Measurements from ENCODE around the gene AP1M2. TPM values are rescaled to one million over a fixed set of nuclear protein-coding genes. Genes with fewer than 3 reads are reported as not detected.
"Not testable (repeated sequence)": the region's sequence is repeated elsewhere in the genome, so short reads cannot be mapped to it uniquely, and the experiment has no call there.

AP1M2 gene
- polyA plus RNA-seq, 2 donors: 54.2 to 55.4 TPM

GRCh38 chr19:10546817-10547216 is 40.3 kb downstream of the AP1M2 start:
- no peak overlapping the region for H3K27ac ChIP-seq (ENCODE audit: low read depth in 2 of 2, low read length in 1 of 2)
- no peaks in the 10 kb centered on the region for H3K27me3 ChIP-seq (ENCODE audit: control insufficient read depth in 1 of 2, insufficient read depth in 2 of 2, low read length in 2 of 2)
- H3K36me3 ChIP-seq (ENCODE audit: control insufficient read depth in 2 of 2, insufficient read depth in 2 of 2, low read length in 1 of 2): peaks cover 5 to 28% of the 10 kb centered on the region in 2 donors
- no peak overlapping the region for H3K4me3 ChIP-seq (ENCODE audit: low read depth in 1 of 2, low read length in 2 of 2)
- WGBS, 2 donors: 80 to 90% methylated on average over 17 of the region's 17 CpGs
- H3K4me1 ChIP-seq (ENCODE audit: control insufficient read depth in 2 of 2, insufficient read depth in 2 of 2, low read length in 1 of 2): peaks cover 0 to 5% of the 10 kb centered on the region in 2 donors
- H3K9me3 ChIP-seq (ENCODE audit: control insufficient read depth in 2 of 2, insufficient read depth in 1 of 2, low read depth in 1 of 2, low read length in 1 of 2): peaks cover 0 to 2% of the 10 kb centered on the region in 2 donors

GRCh38 chr19:10544753-10545251 is 42.3 kb downstream of the AP1M2 start:
- no peaks in the 10 kb centered on the region for H3K27me3 ChIP-seq (ENCODE audit: control insufficient read depth in 1 of 2, insufficient read depth in 2 of 2, low read length in 2 of 2)
- H3K4me3 ChIP-seq (ENCODE audit: low read depth in 1 of 2, low read length in 2 of 2): peak overlapping the region; percentile 86 to 89
- 26 to 27% methylated on average over 23 of the region's 23 CpGs for WGBS, 2 donors
- peaks cover 5 to 21% of the 10 kb centered on the region in 2 donors for H3K36me3 ChIP-seq (ENCODE audit: control insufficient read depth in 2 of 2, insufficient read depth in 2 of 2, low read length in 1 of 2)
- peak overlapping the region; percentile 76 to 86 for H3K27ac ChIP-seq (ENCODE audit: low read depth in 2 of 2, low read length in 1 of 2)
- H3K9me3 ChIP-seq (ENCODE audit: control insufficient read depth in 2 of 2, insufficient read depth in 1 of 2, low read depth in 1 of 2, low read length in 1 of 2): peaks cover 0 to 2% of the 10 kb centered on the region in 2 donors
- peaks cover 0 to 5% of the 10 kb centered on the region in 2 donors for H3K4me1 ChIP-seq (ENCODE audit: control insufficient read depth in 2 of 2, insufficient read depth in 2 of 2, low read length in 1 of 2)

GRCh38 chr19:10544242-10544752 is 42.8 kb downstream of the AP1M2 start:
- Histone ChIP-seq H3K9me3 (ENCODE audit: control insufficient read depth in 2 of 2, insufficient read depth in 1 of 2, low read depth in 1 of 2, low read length in 1 of 2) (peaks cover 0 to 2% of the 10 kb centered on the region in 2 donors), H3K4me1 (ENCODE audit: control insufficient read depth in 2 of 2, insufficient read depth in 2 of 2, low read length in 1 of 2) (peaks cover 0 to 5% of the 10 kb centered on the region in 2 donors), H3K36me3 (ENCODE audit: control insufficient read depth in 2 of 2, insufficient read depth in 2 of 2, low read length in 1 of 2) (peaks cover 5 to 21% of the 10 kb centered on the region in 2 donors), H3K4me3 (ENCODE audit: low read depth in 1 of 2, low read length in 2 of 2) (peak overlapping the region; percentile 86 to 89), H3K27me3 (ENCODE audit: control insufficient read depth in 1 of 2, insufficient read depth in 2 of 2, low read length in 2 of 2) (no peaks in the 10 kb centered on the region), H3K27ac (ENCODE audit: low read depth in 2 of 2, low read length in 1 of 2) (peak overlapping the region; percentile 76 to 86)
- 15% methylated on average over 22 of the region's 22 CpGs for WGBS, 2 donors

- H3K27me3 ChIP-seq (ENCODE audit: control insufficient read depth in 1 of 2, insufficient read depth in 2 of 2, low read length in 2 of 2): no peaks in the 10 kb centered on the region
- H3K36me3 ChIP-seq (ENCODE audit: control insufficient read depth in 2 of 2, insufficient read depth in 2 of 2, low read length in 1 of 2): peaks cover 4 to 15% of the 10 kb centered on the region in 2 donors
- peaks cover 0 to under 1% of the 10 kb centered on the region in 2 donors for H3K9me3 ChIP-seq (ENCODE audit: control insufficient read depth in 2 of 2, insufficient read depth in 1 of 2, low read depth in 1 of 2, low read length in 1 of 2)
- peak within 1 kb of the TSS; percentile 86 to 89 for H3K4me3 ChIP-seq (ENCODE audit: low read depth in 1 of 2, low read length in 2 of 2)
- peak within 1 kb of the TSS; percentile 76 to 86 for H3K27ac ChIP-seq (ENCODE audit: low read depth in 2 of 2, low read length in 1 of 2)
- whole genome bisulfite sequencing, 2 donors: 1% methylated on average over 72 to 79 of the region's 79 CpGs
- peaks cover 0 to 5% of the 10 kb centered on the region in 2 donors for H3K4me1 ChIP-seq (ENCODE audit: control insufficient read depth in 2 of 2, insufficient read depth in 2 of 2, low read length in 1 of 2)
Measured at GRCh38 chr19:10543420-10544241, 43.5 kb downstream of the AP1M2 start, which contains the start of gene ATG4D. Gene ATG4D, plus strand, starts transcription at chr19:10543904. Its CDS starts 187 bp downstream, at chr19:10544091.

- Histone ChIP-seq H3K36me3 (ENCODE audit: control insufficient read depth in 2 of 2, insufficient read depth in 2 of 2, low read length in 1 of 2) (peaks cover 0 to 11% of the 10 kb centered on the region in 2 donors), H3K4me1 (ENCODE audit: control insufficient read depth in 2 of 2, insufficient read depth in 2 of 2, low read length in 1 of 2) (peaks cover 0 to 5% of the 10 kb centered on the region in 2 donors), H3K9me3 (ENCODE audit: control insufficient read depth in 2 of 2, insufficient read depth in 1 of 2, low read depth in 1 of 2, low read length in 1 of 2) (no peaks in the 10 kb centered on the region), H3K4me3 (ENCODE audit: low read depth in 1 of 2, low read length in 2 of 2) (peak overlapping the region; percentile 86 to 89), H3K27ac (ENCODE audit: low read depth in 2 of 2, low read length in 1 of 2) (peak overlapping the region in 1 of 2 donors; percentile 76), H3K27me3 (ENCODE audit: control insufficient read depth in 1 of 2, insufficient read depth in 2 of 2, low read length in 2 of 2) (no peaks in the 10 kb centered on the region)
- WGBS, 2 donors: 50 to 52% methylated on average over 8 of the region's 8 CpGs
Measured at GRCh38 chr19:10543059-10543419, 44.1 kb downstream of the AP1M2 start.

- not testable (repeated sequence) for H3K4me1 ChIP-seq (ENCODE audit: control insufficient read depth in 2 of 2, insufficient read depth in 2 of 2, low read length in 1 of 2); H3K27me3 ChIP-seq (ENCODE audit: control insufficient read depth in 1 of 2, insufficient read depth in 2 of 2, low read length in 2 of 2); H3K36me3 ChIP-seq (ENCODE audit: control insufficient read depth in 2 of 2, insufficient read depth in 2 of 2, low read length in 1 of 2); H3K4me3 ChIP-seq (ENCODE audit: low read depth in 1 of 2, low read length in 2 of 2); H3K9me3 ChIP-seq (ENCODE audit: control insufficient read depth in 2 of 2, insufficient read depth in 1 of 2, low read depth in 1 of 2, low read length in 1 of 2); H3K27ac ChIP-seq (ENCODE audit: low read depth in 2 of 2, low read length in 1 of 2)
- WGBS, 2 donors: 78% methylated on average over 7 to 9 of the region's 9 CpGs
Measured at GRCh38 chr19:10539016-10539415, 48.1 kb downstream of the AP1M2 start.

GRCh38 chr19:10538204-10538983 is 48.7 kb downstream of the AP1M2 start:
- no peaks in the 10 kb centered on the region for H3K27me3 ChIP-seq (ENCODE audit: control insufficient read depth in 1 of 2, insufficient read depth in 2 of 2, low read length in 2 of 2)
- no peaks in the 10 kb centered on the region for H3K9me3 ChIP-seq (ENCODE audit: control insufficient read depth in 2 of 2, insufficient read depth in 1 of 2, low read depth in 1 of 2, low read length in 1 of 2)
- H3K27ac ChIP-seq (ENCODE audit: low read depth in 2 of 2, low read length in 1 of 2): no peak overlapping the region
- H3K4me1 ChIP-seq (ENCODE audit: control insufficient read depth in 2 of 2, insufficient read depth in 2 of 2, low read length in 1 of 2): peaks cover 0 to 5% of the 10 kb centered on the region in 2 donors
- no peak overlapping the region for H3K4me3 ChIP-seq (ENCODE audit: low read depth in 1 of 2, low read length in 2 of 2)
- WGBS, 2 donors: 72 to 73% methylated on average over 20 of the region's 20 CpGs
- H3K36me3 ChIP-seq (ENCODE audit: control insufficient read depth in 2 of 2, insufficient read depth in 2 of 2, low read length in 1 of 2): no peaks in the 10 kb centered on the region

GRCh38 chr19:10537668-10538067 is 49.4 kb downstream of the AP1M2 start:
- peaks cover 0 to 5% of the 10 kb centered on the region in 2 donors for H3K4me1 ChIP-seq (ENCODE audit: control insufficient read depth in 2 of 2, insufficient read depth in 2 of 2, low read length in 1 of 2)
- 73 to 74% methylated on average over 11 of the region's 11 CpGs for WGBS, 2 donors
- no peaks in the 10 kb centered on the region for H3K27me3 ChIP-seq (ENCODE audit: control insufficient read depth in 1 of 2, insufficient read depth in 2 of 2, low read length in 2 of 2)
- no peak overlapping the region for H3K4me3 ChIP-seq (ENCODE audit: low read depth in 1 of 2, low read length in 2 of 2)
- H3K36me3 ChIP-seq (ENCODE audit: control insufficient read depth in 2 of 2, insufficient read depth in 2 of 2, low read length in 1 of 2): no peaks in the 10 kb centered on the region
- H3K9me3 ChIP-seq (ENCODE audit: control insufficient read depth in 2 of 2, insufficient read depth in 1 of 2, low read depth in 1 of 2, low read length in 1 of 2): no peaks in the 10 kb centered on the region
- no peak overlapping the region for H3K27ac ChIP-seq (ENCODE audit: low read depth in 2 of 2, low read length in 1 of 2)

- WGBS, 2 donors: 45 to 55% methylated on average over 6 of the region's 6 CpGs
- Histone ChIP-seq H3K27me3 (ENCODE audit: control insufficient read depth in 1 of 2, insufficient read depth in 2 of 2, low read length in 2 of 2) (no peaks in the 10 kb centered on the region), H3K4me3 (ENCODE audit: low read depth in 1 of 2, low read length in 2 of 2) (no peak overlapping the region), H3K4me1 (ENCODE audit: control insufficient read depth in 2 of 2, insufficient read depth in 2 of 2, low read length in 1 of 2) (peaks cover 0 to 5% of the 10 kb centered on the region in 2 donors), H3K36me3 (ENCODE audit: control insufficient read depth in 2 of 2, insufficient read depth in 2 of 2, low read length in 1 of 2) (no peaks in the 10 kb centered on the region), H3K9me3 (ENCODE audit: control insufficient read depth in 2 of 2, insufficient read depth in 1 of 2, low read depth in 1 of 2, low read length in 1 of 2) (no peaks in the 10 kb centered on the region), H3K27ac (ENCODE audit: low read depth in 2 of 2, low read length in 1 of 2) (peak overlapping the region; percentile 52 to 62)
Measured at GRCh38 chr19:10535613-10536012, 51.5 kb downstream of the AP1M2 start.

All from esophagus (tissue), 2 donors.